GM21367 (cell line): ENCODE data around the gene SGSH.
A peak's percentile ranks its signal among the peaks of the same experiment; 100 is the strongest.
"Not testable (repeated sequence)": the region's sequence is repeated elsewhere in the genome, so short reads cannot be mapped to it uniquely, and the experiment has no call there.

Experiments
- ATAC-seq: cut with Tn5 transposase; IDR thresholded peaks from one replicate; pipeline ENCODE4 v1.9.1; 2021; ENCODE audit not compliant: unreplicated experiment

SGSH gene

GRCh38 chr17:80220054-80220735, at the start of gene SGSH, which contains the start of gene SLC26A11:
SGSH (minus strand) TSS chr17:80220333; CDS start chr17:80220313, 20 bp downstream.
SLC26A11 (plus strand) TSS chr17:80220427; CDS start chr17:80221561, 1,134 bp downstream.
- ATAC-seq = peak; percentile 30

- no peak for ATAC-seq
These were observed 49.3 kb upstream of the SGSH start for GRCh38 chr17:80269405-80269807.

GRCh38 chr17:80268427-80268826, 48.3 kb upstream of the SGSH start:
- ATAC-seq = no peak

- no peak for ATAC-seq
These were observed 47.3 kb upstream of the SGSH start for GRCh38 chr17:80267391-80267790.

- ATAC-seq = no peak
These were observed 45.3 kb upstream of the SGSH start for GRCh38 chr17:80265205-80266068.

GRCh38 chr17:80264205-80265075, 44.3 kb upstream of the SGSH start:
- ATAC-seq = no peak

GRCh38 chr17:80263253-80264204, 43.4 kb upstream of the SGSH start:
- ATAC-seq = peak; percentile 39

- no peak for ATAC-seq
These were observed 42.7 kb upstream of the SGSH start for GRCh38 chr17:80262775-80263244.

GRCh38 chr17:80262291-80262690, 42.2 kb upstream of the SGSH start:
- no peak for ATAC-seq

GRCh38 chr17:80261895-80262279, 41.8 kb upstream of the SGSH start:
- ATAC-seq = no peak

GRCh38 chr17:80261159-80261894, 41.2 kb upstream of the SGSH start:
- ATAC-seq = no peak

GRCh38 chr17:80260791-80261158, 40.6 kb upstream of the SGSH start, which contains the start of gene RNF213:
RNF213 (plus strand) TSS chr17:80260852; CDS start chr17:80263682, 2,830 bp downstream.
- ATAC-seq = no peak

- no peak for ATAC-seq
These were observed 40.0 kb upstream of the SGSH start for GRCh38 chr17:80260069-80260535.

GRCh38 chr17:80259457-80260068, 39.4 kb upstream of the SGSH start:
- ATAC-seq = no peak

GRCh38 chr17:80258296-80258695, 38.2 kb upstream of the SGSH start:
- ATAC-seq = not testable (repeated sequence)

GRCh38 chr17:80257716-80258213, 37.6 kb upstream of the SGSH start:
- ATAC-seq = no peak

GRCh38 chr17:80256034-80256350, 35.9 kb upstream of the SGSH start:
- no peak for ATAC-seq

- ATAC-seq = peak; percentile 54
These were observed 34.5 kb upstream of the SGSH start for GRCh38 chr17:80254396-80255251.
